A673 (cell line): Measurements from ENCODE around the gene TNFRSF14. TPM values are rescaled to one million over a fixed set of nuclear protein-coding genes. Genes with fewer than 3 reads are reported as not detected.

Experiments used
- BruUV-seq: library from RNA; stranded (reverse); fragments of 400-500 nt; replicated peaks from 2 replicates; lab custom pipeline; 2021; lab: Mats Ljungman, UMichigan
- CTCF ChIA-PET: fragments of 300-600 bp; sonication (Branson Sonifier 250); formaldehyde crosslinking; loops from one replicate; lab custom pipeline; 2022; ENCODE audit warnings: antibody characterized with exemption; lab: Charles Lee
- POLR2A ChIA-PET: fragments of 300-600 bp; sonication (Branson Sonifier 250); formaldehyde crosslinking; loops from one replicate; lab custom pipeline; 2022; ENCODE audit warnings: antibody characterized with exemption; ENCODE audit not compliant: low non-redundant PET; lab: Charles Lee
- DNase-seq: peaks from one replicate; pipeline ENCODE4 v3.0.0-alpha.2; 2015; ENCODE audit warnings: low spot score
- H3K27ac ChIP-seq: fragments of 200-600 bp; sonication (generic); 2 replicates; pipeline ENCODE4 v1.5.1; 2016; ENCODE audit warnings: mixed run types, low read depth, mild to moderate bottlenecking, mixed read lengths, antibody characterized with exemption, low read length; ENCODE audit not compliant: poor library complexity, severe bottlenecking
- H3K27me3 ChIP-seq: fragments of 200-600 bp; sonication (generic); replicated peaks from 2 replicates; pipeline ENCODE4 v1.6.1; 2017; ENCODE audit warnings: mixed run types, low read depth, mild to moderate bottlenecking, mixed read lengths, antibody characterized with exemption, low read length; ENCODE audit not compliant: insufficient read depth, poor library complexity
- H3K36me3 ChIP-seq: fragments of 200-600 bp; sonication (generic); 2 replicates; pipeline ENCODE4 v1.6.1; 2016; ENCODE audit warnings: mixed run types, mild to moderate bottlenecking, mixed read lengths, antibody characterized with exemption, low read length; ENCODE audit not compliant: insufficient read depth, poor library complexity, severe bottlenecking
- H3K4me1 ChIP-seq: fragments of 200-600 bp; sonication (generic); 2 replicates; pipeline ENCODE4 v1.6.1; 2017; ENCODE audit warnings: mixed run types, mild to moderate bottlenecking, mixed read lengths, antibody characterized with exemption, low read length; ENCODE audit not compliant: insufficient read depth, poor library complexity, severe bottlenecking
- H3K4me3 ChIP-seq: fragments of 200-600 bp; sonication (generic); 2 replicates; pipeline ENCODE4 v1.5.1; 2016; ENCODE audit warnings: low read depth, mixed run types, mild to moderate bottlenecking, mixed read lengths, low read length; ENCODE audit not compliant: poor library complexity, severe bottlenecking
- H3K9me3 ChIP-seq: fragments of 200-600 bp; sonication (generic); 2 replicates; pipeline ENCODE4 v1.6.1; 2016; ENCODE audit warnings: mixed run types, low read depth, mild to moderate bottlenecking, mixed read lengths, antibody characterized with exemption, low read length; ENCODE audit not compliant: poor library complexity, severe bottlenecking
- CTCF ChIP-seq: fragments of 300-800, 200-600 bp; sonication (generic); conservative IDR thresholded peaks from 2 replicates; pipeline ENCODE4 v1.5.1; 2017; ENCODE audit warnings: low read depth, mild to moderate bottlenecking, antibody characterized with exemption, low read length, moderate library complexity, mixed read lengths
- EZH2 ChIP-seq: fragments of 200-600 bp; sonication (generic); IDR thresholded peaks from 2 replicates; pipeline ENCODE4 v1.6.1; 2017; ENCODE audit warnings: borderline replicate concordance, low read depth, mild to moderate bottlenecking, mixed read lengths, antibody characterized with exemption, low read length; ENCODE audit not compliant: poor library complexity, severe bottlenecking
- intact Hi-C: fragments of 100-400 bp; cut with micrococcal nuclease; formaldehyde crosslinking; loops from one replicate; pipeline ENCODE4 v1.10.0; 2022; ENCODE audit not compliant: unreplicated experiment
- total RNA-seq: library from RNA; stranded (reverse); gene quantifications from 2 replicates; pipeline ENCODE4 v1.2.3, GENCODE V29; 2021

Gene TNFRSF14
- total RNA-seq, 1 experiment from 2014 or later = 4.6 TPM

GRCh38 chr1:2540816-2541492 lies 15.2 kb upstream of the TNFRSF14 start:
- CTCF ChIA-PET = interaction anchor here (0.6 to 0.7 kb wide), 2 partner anchors 30 to 999 kb away, joined by 3 to 10 read pairs; no protein-coding TSS in a partner anchor

GRCh38 chr1:2541619-2542245 lies 14.4 kb upstream of the TNFRSF14 start:
- ChIA-PET CTCF (no interaction called here), POLR2A (no interaction called here)
- Histone ChIP-seq H3K27me3 (no peaks in the 10 kb centered on the region), H3K36me3 (no peaks in the 10 kb centered on the region), H3K27ac (no peak overlapping the region), H3K9me3 (no peaks in the 10 kb centered on the region), H3K4me3 (no peak overlapping the region), H3K4me1 (peaks cover 18% of the 10 kb centered on the region)
- DNase-seq = no peak
- no TSS peak for BruUV-seq
- intact Hi-C loops = no loop called here
- TF ChIP-seq EZH2 (no peak), CTCF (no peak)

More at GRCh38 chr1:2540816-2541492, 15.2 kb upstream of the TNFRSF14 start:
- Histone ChIP-seq H3K4me3 (peak overlapping the region; percentile 12), H3K36me3 (no peaks in the 10 kb centered on the region), H3K27ac (no peak overlapping the region), H3K27me3 (no peaks in the 10 kb centered on the region), H3K4me1 (peaks cover 13% of the 10 kb centered on the region), H3K9me3 (no peaks in the 10 kb centered on the region)
- peak; percentile 37 for DNase-seq
- BruUV-seq = no TSS peak
- POLR2A ChIA-PET = interaction anchor here (0.7 kb wide), 1 partner anchor 1664 kb away, joined by 3 read pairs; no protein-coding TSS in a partner anchor
- TF ChIP-seq EZH2 (no peak), CTCF (no peak)
- intact Hi-C loops = no loop called here

- no TSS peak for BruUV-seq
- Histone ChIP-seq H3K27ac (no peak overlapping the region), H3K9me3 (no peaks in the 10 kb centered on the region), H3K4me1 (peaks cover 24% of the 10 kb centered on the region), H3K4me3 (no peak overlapping the region), H3K36me3 (no peaks in the 10 kb centered on the region), H3K27me3 (no peaks in the 10 kb centered on the region)
- intact Hi-C loops = no loop called here
- POLR2A ChIA-PET = no interaction called here
- CTCF ChIA-PET = no interaction called here
- TF ChIP-seq CTCF (no peak), EZH2 (no peak)
- DNase-seq = no peak
These were observed 13.8 kb upstream of the TNFRSF14 start for GRCh38 chr1:2542246-2542915.
